Measurements from ENCODE around the gene FCHSD2. TPM values are rescaled to one million over a fixed set of nuclear protein-coding genes. Genes with fewer than 3 reads are reported as not detected.

FCHSD2 gene
- total and polyA plus RNA-seq, 2 donors (not counting 3 experiments of a cell fraction or from before 2014, with no cell fraction given), result 20.8 to 56.9 TPM

DNA sequence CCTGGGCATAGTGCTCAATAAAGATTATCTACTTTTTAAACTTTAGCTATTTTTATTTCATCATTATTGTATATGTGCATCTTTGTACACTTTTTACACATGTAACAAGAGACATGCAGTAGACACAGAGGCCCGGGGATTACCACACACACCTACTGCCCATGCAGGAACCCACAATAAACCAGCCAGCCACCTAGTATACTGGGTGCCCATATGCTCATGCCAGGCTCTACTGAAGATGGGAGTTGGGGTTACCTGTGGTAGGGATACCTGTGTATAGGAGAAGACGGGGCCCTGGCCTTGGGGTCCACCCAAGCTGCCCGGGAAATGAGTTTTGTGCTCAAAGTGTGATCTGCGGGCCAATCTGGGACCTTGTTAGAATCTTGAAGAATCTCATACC is 44.8 kb upstream of the FCHSD2 start:
- DNase-seq (ENCODE audit: low read depth, low spot score), result no peak
- TF ChIP-seq MAX (IDR thresholded peaks at IDR 0.05; ENCODE audit: insufficient read depth, insufficient read length) (no peak), JUN (IDR thresholded peaks at IDR 0.05; ENCODE audit: borderline replicate concordance, insufficient read depth, insufficient read length, low read depth) (no peak), FOS (IDR thresholded peaks at IDR 0.05; ENCODE audit: borderline replicate concordance, insufficient read depth, low read length) (no peak), MYC (IDR thresholded peaks at IDR 0.05; ENCODE audit: low read depth, low read length) (no peak), EZH2 (IDR thresholded peaks at IDR 0.05; ENCODE audit: borderline replicate concordance, low read depth, low read length, severe bottlenecking) (no peak), POLR2A (IDR thresholded peaks at IDR 0.05; ENCODE audit: low read depth, low read length) (no peak), POLR2AphosphoS5 (IDR thresholded peaks at IDR 0.05; ENCODE audit: insufficient read depth, low read depth, low read length) (no peak), GATA2 (IDR thresholded peaks at IDR 0.05; ENCODE audit: insufficient read depth, insufficient read length, low read depth, low read length) (no peak)
- TF ChIP-seq, protein P1, sequence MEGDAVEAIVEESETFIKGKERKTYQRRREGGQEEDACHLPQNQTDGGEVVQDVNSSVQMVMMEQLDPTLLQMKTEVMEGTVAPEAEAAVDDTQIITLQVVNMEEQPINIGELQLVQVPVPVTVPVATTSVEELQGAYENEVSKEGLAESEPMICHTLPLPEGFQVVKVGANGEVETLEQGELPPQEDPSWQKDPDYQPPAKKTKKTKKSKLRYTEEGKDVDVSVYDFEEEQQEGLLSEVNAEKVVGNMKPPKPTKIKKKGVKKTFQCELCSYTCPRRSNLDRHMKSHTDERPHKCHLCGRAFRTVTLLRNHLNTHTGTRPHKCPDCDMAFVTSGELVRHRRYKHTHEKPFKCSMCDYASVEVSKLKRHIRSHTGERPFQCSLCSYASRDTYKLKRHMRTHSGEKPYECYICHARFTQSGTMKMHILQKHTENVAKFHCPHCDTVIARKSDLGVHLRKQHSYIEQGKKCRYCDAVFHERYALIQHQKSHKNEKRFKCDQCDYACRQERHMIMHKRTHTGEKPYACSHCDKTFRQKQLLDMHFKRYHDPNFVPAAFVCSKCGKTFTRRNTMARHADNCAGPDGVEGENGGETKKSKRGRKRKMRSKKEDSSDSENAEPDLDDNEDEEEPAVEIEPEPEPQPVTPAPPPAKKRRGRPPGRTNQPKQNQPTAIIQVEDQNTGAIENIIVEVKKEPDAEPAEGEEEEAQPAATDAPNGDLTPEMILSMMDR (IDR thresholded peaks at IDR 0.05; ENCODE audit: extremely low read depth in 1 of 2, insufficient read depth in 1 of 2, low read depth in 1 of 2, low read length in 2 of 2), result no peak
- H4K20me1 ChIP-seq (replicated peaks; ENCODE audit: control insufficient read depth, extremely low read depth, insufficient read depth, low read length), result no peaks in the 10 kb centered on the region
- no TSS peak for BruUV-seq (replicated peaks)
- no peak overlapping the region for H2AFZ ChIP-seq (ENCODE audit: low read depth, low read length)
- no peaks in the 10 kb centered on the region for H3K79me2 ChIP-seq (ENCODE audit: control insufficient read depth, insufficient read depth, low read length)
- H3K9me1 ChIP-seq (replicated peaks; ENCODE audit: control insufficient read depth, extremely low read depth, insufficient read depth, low read length), result no peaks in the 10 kb centered on the region
- ChIA-PET CTCF (interaction anchor here (1.1 to 5.1 kb wide), 14 partner anchors 9 to 454 kb away, joined by 3 to 110 read pairs (median 13); partner anchors contain the start of genes FCHSD2 and P2RY2), POLR2A (no interaction called here)
- H3K27ac ChIP-seq (ENCODE audit: insufficient read depth, low read depth, low read length), result no peak overlapping the region
- no peak overlapping the region for H3K9ac ChIP-seq (replicated peaks; ENCODE audit: extremely low read depth, insufficient read depth, low read length)
- dilution Hi-C loops (cut with MboI; ENCODE audit: extremely low pct_ligation_motif_present, low sequenced_read_pairs), result no loop called here
- peaks cover 23% of the 10 kb centered on the region for H3K4me1 ChIP-seq (ENCODE audit: control insufficient read depth, extremely low read depth, insufficient read depth, low read length)
- no peak for FAIRE-seq
- H3K4me2 ChIP-seq (ENCODE audit: insufficient read depth, low read length), result no peak overlapping the region
- no peaks in the 10 kb centered on the region for H3K9me3 ChIP-seq (replicated peaks; ENCODE audit: control insufficient read depth, insufficient read depth, low read length)
- H3K36me3 ChIP-seq (ENCODE audit: control insufficient read depth in 2 of 2, extremely low read depth in 1 of 2, insufficient read depth in 2 of 2, low read length in 2 of 2), result no peaks in the 10 kb centered on the region
- intact Hi-C loops (cut with micrococcal nuclease), result no loop called here
- no peaks in the 10 kb centered on the region for H3K27me3 ChIP-seq (ENCODE audit: control insufficient read depth in 2 of 2, insufficient read depth in 2 of 2, low read length in 2 of 2)
- no peak overlapping the region for H3K4me3 ChIP-seq (replicated peaks in 1 of 3; ENCODE audit: insufficient read depth in 1 of 3, low read depth in 1 of 3, low read length in 3 of 3)

All from endothelial cell of umbilical vein (primary cell).